HepG2 (cell line): ENCODE data around the gene SCAF8. TPM values are rescaled to one million over a fixed set of nuclear protein-coding genes. Genes with fewer than 3 reads are reported as not detected.

Source experiments
- FOXK1 ChIP-seq: sonication (generic); formaldehyde crosslinking; IDR thresholded peaks from 2 replicates; pipeline ENCODE4 v1.4.0; 2020; ENCODE audit warnings: low read depth, missing genetic modification reagents, borderline replicate concordance
- HNRNPLL ChIP-seq: fragments of 200-400 bp; formaldehyde crosslinking; IDR thresholded peaks from 2 replicates; pipeline ENCODE4 v1.6.1; 2017; ENCODE audit warnings: mild to moderate bottlenecking, low read depth, low read length; ENCODE audit not compliant: poor library complexity, severe bottlenecking
- MIXL1 ChIP-seq: IDR thresholded peaks from 2 replicates; pipeline ENCODE4 v1.6.1; 2016
- REL ChIP-seq: sonication (generic); formaldehyde crosslinking; conservative IDR thresholded peaks from 2 replicates; pipeline ENCODE4 v1.8.0; 2022; ENCODE audit warnings: mild to moderate bottlenecking, missing genetic modification reagents, moderate library complexity
- RFX5 ChIP-seq: IDR thresholded peaks from 2 replicates; pipeline ENCODE4 v1.6.1; 2011; ENCODE audit warnings: low read depth, low read length, improper control_type of control experiment
- RXRA ChIP-seq: sonication (generic); formaldehyde crosslinking; IDR thresholded peaks from 2 replicates; pipeline ENCODE4 v1.5.1; 2020; ENCODE audit warnings: missing genetic modification reagents
- SAP130 ChIP-seq: IDR thresholded peaks from 2 replicates; pipeline ENCODE4 v1.6.1; 2016; ENCODE audit warnings: low read depth
- ZNF142 ChIP-seq: sonication (generic); formaldehyde crosslinking; IDR thresholded peaks from 2 replicates; pipeline ENCODE4 v1.4.0; 2020; ENCODE audit warnings: missing genetic modification reagents
- ZNF264 ChIP-seq: sonication (generic); formaldehyde crosslinking; IDR thresholded peaks from 2 replicates; pipeline ENCODE4 v1.4.0; 2020; ENCODE audit warnings: missing genetic modification reagents
- ZNF407 ChIP-seq: sonication (generic); formaldehyde crosslinking; IDR thresholded peaks from one replicate; pipeline ENCODE4 v1.5.1; 2020; ENCODE audit warnings: mild to moderate bottlenecking, missing genetic modification reagents; ENCODE audit errors: not compliant biosample characterization
- ZNF546 ChIP-seq: sonication (generic); formaldehyde crosslinking; conservative IDR thresholded peaks from 2 replicates; pipeline ENCODE4 v1.8.1; 2023; ENCODE audit warnings: mild to moderate bottlenecking, missing genetic modification reagents
- ZNF773 ChIP-seq: sonication (generic); formaldehyde crosslinking; IDR thresholded peaks from 2 replicates; pipeline ENCODE4 v1.4.0; 2020; ENCODE audit warnings: missing genetic modification reagents, borderline replicate concordance
- ZNF775 ChIP-seq: sonication (generic); formaldehyde crosslinking; IDR thresholded peaks from 2 replicates; pipeline ENCODE4 v1.4.0; 2020; ENCODE audit warnings: missing genetic modification reagents, mild to moderate bottlenecking, moderate library complexity, borderline replicate concordance
- polyA plus RNA-seq, 8 experiments: library from polyadenylated mRNA; depleted of rRNA in 3 of 8; stranded (reverse) in 7 of 8; unstranded in 1 of 8; fragments of >200 nt; fragmentation: Illumina TruSeq in 4 of 8; extraction: Trizol in 4 of 8; gene quantifications; 2 replicates each; pipeline versions ENCODE4 v1.2.1 to v1.2.3, GENCODE V29; 2011 to 2016; ENCODE audit warnings: low read depth in 4 of 8, missing spikeins in 1 of 8, mixed read lengths in 1 of 8; ENCODE audit not compliant: insufficient read depth in 1 of 8
- total RNA-seq, 5 experiments: library from RNA; depleted of rRNA; stranded (reverse); fragments of >200 nt; fragmentation: Illumina TruSeq; extraction: Trizol; gene quantifications; 2 replicates each; pipeline ENCODE4 v1.2.3, GENCODE V29; 2016; ENCODE audit warnings: low read depth in 1 of 5
- TF ChIP-seq, protein P1 (sequence below), 2 experiments: fragments of 450-650 bp in 1 of 2; sonication (generic) in 1 of 2; formaldehyde crosslinking; IDR thresholded peaks; 2 replicates each; pipeline versions ENCODE4 v1.5.0 to v1.8.0; 2020 to 2022; ENCODE audit warnings: mild to moderate bottlenecking in 1 of 2, missing genetic modification reagents in 1 of 2

The SCAF8 gene
- total and polyA plus RNA-seq, 2 of the 13 experiments (the other 11 are each of a cell fraction or from before 2014, with no cell fraction given): 15.3 to 40.8 TPM

GRCh38 chr6:154733183-154733625 is at the start of gene SCAF8 (continued):
- TF ChIP-seq ZNF142: peak; percentile 83
- no peak; the same call in 1 of the 2 replicates for TF ChIP-seq ZNF546 (CRISPR knock-in tag)
- no peak for TF ChIP-seq ZNF775 (CRISPR knock-in tag)
- TF ChIP-seq HNRNPLL: peak; percentile 3
- peak; percentile 19 for TF ChIP-seq ZNF407
- TF ChIP-seq, protein P1, sequence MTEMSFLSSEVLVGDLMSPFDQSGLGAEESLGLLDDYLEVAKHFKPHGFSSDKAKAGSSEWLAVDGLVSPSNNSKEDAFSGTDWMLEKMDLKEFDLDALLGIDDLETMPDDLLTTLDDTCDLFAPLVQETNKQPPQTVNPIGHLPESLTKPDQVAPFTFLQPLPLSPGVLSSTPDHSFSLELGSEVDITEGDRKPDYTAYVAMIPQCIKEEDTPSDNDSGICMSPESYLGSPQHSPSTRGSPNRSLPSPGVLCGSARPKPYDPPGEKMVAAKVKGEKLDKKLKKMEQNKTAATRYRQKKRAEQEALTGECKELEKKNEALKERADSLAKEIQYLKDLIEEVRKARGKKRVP (CRISPR knock-in tag; IDR thresholded peaks at IDR 0.05): no peak
- TF ChIP-seq RFX5: no peak
- no peak; the same call in 1 of the 2 replicates for TF ChIP-seq SAP130 (CRISPR knock-in tag)
- peak; percentile 18; the same call in 1 of the 2 replicates for TF ChIP-seq RXRA (CRISPR knock-in tag)
- no peak for TF ChIP-seq ZNF264 (CRISPR knock-in tag)
- peak; percentile 26; the same call in 1 of the 2 replicates for TF ChIP-seq MIXL1 (CRISPR knock-in tag)
- peak; percentile 43; the same call in 1 of the 2 replicates for TF ChIP-seq FOXK1
- TF ChIP-seq REL (CRISPR knock-in tag): 0 out of 2 replicates have a peak, but pooled peaks have one; percentile 40
- TF ChIP-seq ZNF773 (CRISPR knock-in tag): no peak
